Epithelial cell of esophagus (primary cell): ENCODE measurements around the gene RITA1.

Source experiments
- DNase-seq: peaks from one replicate; pipeline ENCODE4 v3.0.0; 2010; ENCODE audit warnings: low read depth
- H3K4me3 ChIP-seq: 2 replicates; pipeline ENCODE4 v1.5.1; 2011; ENCODE audit warnings: mild to moderate bottlenecking, low read length, control low read depth
- TF ChIP-seq, protein P1 (sequence below): IDR thresholded peaks from 2 replicates; pipeline ENCODE4 v1.5.1; 2011; ENCODE audit warnings: low read depth, mild to moderate bottlenecking, low read length, control low read depth, inconsistent platforms; ENCODE audit not compliant: insufficient read depth; ENCODE audit errors: missing control alignments

Gene RITA1

GRCh38 chr12:113162102-113163029 lies 23.2 kb upstream of the RITA1 start:
- TF ChIP-seq, protein P1, sequence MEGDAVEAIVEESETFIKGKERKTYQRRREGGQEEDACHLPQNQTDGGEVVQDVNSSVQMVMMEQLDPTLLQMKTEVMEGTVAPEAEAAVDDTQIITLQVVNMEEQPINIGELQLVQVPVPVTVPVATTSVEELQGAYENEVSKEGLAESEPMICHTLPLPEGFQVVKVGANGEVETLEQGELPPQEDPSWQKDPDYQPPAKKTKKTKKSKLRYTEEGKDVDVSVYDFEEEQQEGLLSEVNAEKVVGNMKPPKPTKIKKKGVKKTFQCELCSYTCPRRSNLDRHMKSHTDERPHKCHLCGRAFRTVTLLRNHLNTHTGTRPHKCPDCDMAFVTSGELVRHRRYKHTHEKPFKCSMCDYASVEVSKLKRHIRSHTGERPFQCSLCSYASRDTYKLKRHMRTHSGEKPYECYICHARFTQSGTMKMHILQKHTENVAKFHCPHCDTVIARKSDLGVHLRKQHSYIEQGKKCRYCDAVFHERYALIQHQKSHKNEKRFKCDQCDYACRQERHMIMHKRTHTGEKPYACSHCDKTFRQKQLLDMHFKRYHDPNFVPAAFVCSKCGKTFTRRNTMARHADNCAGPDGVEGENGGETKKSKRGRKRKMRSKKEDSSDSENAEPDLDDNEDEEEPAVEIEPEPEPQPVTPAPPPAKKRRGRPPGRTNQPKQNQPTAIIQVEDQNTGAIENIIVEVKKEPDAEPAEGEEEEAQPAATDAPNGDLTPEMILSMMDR = no peak
- DNase-seq = no peak
- no peak overlapping the region for H3K4me3 ChIP-seq

DNA sequence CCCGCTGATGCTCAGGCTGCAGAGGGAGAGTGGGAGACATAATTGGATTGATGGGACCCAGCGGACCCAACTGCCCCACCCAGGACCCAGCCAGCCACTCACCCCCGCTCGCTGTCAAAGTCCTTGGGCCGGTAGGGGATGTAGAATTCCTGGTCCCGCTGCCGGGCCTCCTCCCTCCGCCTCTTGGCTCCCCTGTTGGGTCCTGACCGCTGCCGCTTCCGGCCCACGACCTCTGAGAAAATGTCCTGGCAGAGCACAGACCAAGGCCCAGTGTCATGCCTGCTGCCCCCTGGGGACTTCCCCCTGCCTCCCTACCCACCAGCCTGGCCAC lies 22.5 kb upstream of the RITA1 start:
- TF ChIP-seq, protein P1 = no peak
- no peak overlapping the region for H3K4me3 ChIP-seq
- no peak for DNase-seq

- no peak for DNase-seq
- TF ChIP-seq, protein P1 = no peak
- no peak overlapping the region for H3K4me3 ChIP-seq
Observed at GRCh38 chr12:113164014-113164413, 21.5 kb upstream of the RITA1 start.

GRCh38 chr12:113165521-113166450 lies 19.7 kb upstream of the RITA1 start:
- TF ChIP-seq, protein P1 = no peak
- H3K4me3 ChIP-seq = no peak overlapping the region
- DNase-seq = no peak

DNA sequence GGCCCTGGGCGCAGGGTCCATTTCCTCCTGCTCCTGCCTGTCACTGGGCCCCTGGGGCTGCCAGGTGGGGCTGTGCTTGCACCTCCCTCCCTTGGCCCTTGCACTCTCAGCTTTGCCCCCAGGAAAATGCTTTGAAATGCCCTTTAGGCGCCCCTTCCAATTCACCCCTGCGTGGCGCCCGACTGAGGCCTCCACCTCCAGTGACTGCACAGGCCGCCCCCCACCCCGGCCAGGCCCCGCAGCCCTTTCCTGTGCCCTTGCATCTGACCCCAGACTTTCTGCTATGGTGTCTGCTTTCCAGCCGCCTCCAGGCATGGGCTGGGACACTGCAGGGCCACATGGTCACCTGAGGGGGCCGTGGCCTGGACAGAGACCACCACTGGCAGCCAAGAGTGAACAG lies 17.7 kb upstream of the RITA1 start:
- H3K4me3 ChIP-seq = no peak overlapping the region
- no peak for DNase-seq
- TF ChIP-seq, protein P1 = no peak

DNA sequence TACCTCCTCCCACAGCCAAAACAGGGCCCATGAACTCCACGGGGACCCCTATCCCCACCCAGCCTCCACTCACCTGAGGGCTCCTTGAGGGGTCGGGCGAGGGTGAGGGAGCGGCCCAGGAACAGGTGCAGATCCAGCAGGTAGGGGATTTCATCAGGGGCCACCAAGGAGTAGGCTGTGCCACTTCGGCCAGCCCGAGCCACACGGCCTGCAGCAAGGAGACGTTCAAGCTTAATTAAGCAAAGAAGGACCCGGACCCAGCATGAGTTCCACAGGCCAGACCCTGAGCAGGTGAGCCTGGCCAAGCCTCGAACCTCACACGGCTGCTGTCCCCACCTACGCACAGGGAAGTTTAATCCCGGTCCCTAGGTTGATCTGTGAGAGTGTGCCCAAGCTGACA lies 15.8 kb upstream of the RITA1 start:
- no peak for DNase-seq
- H3K4me3 ChIP-seq = no peak overlapping the region
- TF ChIP-seq, protein P1 = no peak
